ENCODE data around the gene DLGAP1.

The DLGAP1 gene

GRCh38 chr18:3510024-3510423, 945.1 kb downstream of the DLGAP1 start:
- no peak for DNase-seq

GRCh38 chr18:3508576-3509549, 946.2 kb downstream of the DLGAP1 start:
- DNase-seq = no peak

GRCh38 chr18:3504637-3505036, 950.5 kb downstream of the DLGAP1 start:
- no peak for DNase-seq

- DNase-seq = no peak
These were observed 952.5 kb downstream of the DLGAP1 start for GRCh38 chr18:3502650-3503049.

GRCh38 chr18:3500016-3500415, 955.1 kb downstream of the DLGAP1 start:
- DNase-seq = no peak

GRCh38 chr18:3499501-3499900, 955.6 kb downstream of the DLGAP1 start:
- no peak for DNase-seq

- DNase-seq = no peak
These were observed 956.2 kb downstream of the DLGAP1 start for GRCh38 chr18:3498698-3499471.

- DNase-seq = no peak
These were observed 959.2 kb downstream of the DLGAP1 start for GRCh38 chr18:3495691-3496430.

GRCh38 chr18:3494569-3494968, 960.5 kb downstream of the DLGAP1 start:
- no peak for DNase-seq

GRCh38 chr18:3494245-3494526, 960.9 kb downstream of the DLGAP1 start:
- no peak for DNase-seq

- DNase-seq = no peak
These were observed 961.4 kb downstream of the DLGAP1 start for GRCh38 chr18:3493501-3494244.

GRCh38 chr18:3492721-3493120, 962.4 kb downstream of the DLGAP1 start:
- DNase-seq = no peak

- DNase-seq = no peak
These were observed 963.0 kb downstream of the DLGAP1 start for GRCh38 chr18:3491981-3492555.

- no peak for DNase-seq
These were observed 965.6 kb downstream of the DLGAP1 start for GRCh38 chr18:3489462-3489861.

- no peak for DNase-seq
These were observed 968.6 kb downstream of the DLGAP1 start for GRCh38 chr18:3486512-3486911.

GRCh38 chr18:3485153-3486149, 969.7 kb downstream of the DLGAP1 start:
- DNase-seq = no peak

GRCh38 chr18:3482258-3482657, 972.8 kb downstream of the DLGAP1 start:
- no peak for DNase-seq

- no peak for DNase-seq
These were observed 973.4 kb downstream of the DLGAP1 start for GRCh38 chr18:3481696-3482210.

GRCh38 chr18:3480827-3481573, 974.1 kb downstream of the DLGAP1 start:
- no peak for DNase-seq

GRCh38 chr18:3479978-3480509, 975.1 kb downstream of the DLGAP1 start:
- DNase-seq = no peak

Data from effector CD4-positive, alpha-beta T cell (primary cell).